GM10248 (cell line): ENCODE measurements around the gene HPSE.
"Not testable (repeated sequence)": the region's sequence is repeated elsewhere in the genome, so short reads cannot be mapped to it uniquely, and the experiment has no call there.

ENCODE experiments used
- CTCF ChIA-PET: fragments of 300-600 bp; sonication (Branson Sonifier 250); formaldehyde crosslinking; extraction: SDS; loops from one replicate; lab custom pipeline; 2021; ENCODE audit warnings: antibody characterized with exemption; lab: Yijun Ruan, JAX
- POLR2A ChIA-PET: fragments of 350-650 bp; sonication (Branson Sonifier 250); formaldehyde crosslinking; extraction: SDS; loops from one replicate; lab custom pipeline; 2020; ENCODE audit warnings: antibody characterized with exemption; lab: Yijun Ruan, JAX
- DNase-seq: peaks from one replicate; pipeline ENCODE4 v3.0.0; 2012; ENCODE audit errors: extremely low spot score
- CTCF ChIP-seq: IDR thresholded peaks from 2 replicates; pipeline ENCODE4 v1.5.1; 2012; ENCODE audit warnings: mild to moderate bottlenecking, low read depth; ENCODE audit errors: extremely low read depth, missing control alignments, control extremely low read depth

The HPSE gene

DNA sequence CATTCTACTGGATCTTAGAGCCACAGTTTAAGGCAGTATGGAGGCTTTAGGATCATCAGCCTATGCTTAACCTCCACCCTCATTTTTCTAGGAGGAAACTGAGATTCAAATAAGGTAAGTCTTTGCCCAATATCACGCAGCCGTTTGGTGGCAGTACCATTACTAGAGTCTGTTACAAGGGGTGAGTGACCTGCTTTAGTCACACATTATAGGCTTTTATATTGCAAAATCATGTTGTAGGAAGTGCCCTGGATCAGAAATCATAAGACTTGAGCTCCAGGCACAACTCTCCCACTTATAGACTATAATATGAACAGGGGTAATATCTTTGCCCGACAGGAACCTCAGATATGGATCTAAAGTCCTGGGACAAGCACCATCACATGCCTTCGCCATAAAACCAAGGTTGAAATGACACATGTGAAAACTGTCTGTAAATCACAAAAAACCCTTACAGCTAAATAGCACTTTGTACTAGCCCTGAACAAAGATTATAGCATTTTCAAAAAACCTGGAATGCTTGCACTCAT is 19.2 kb downstream of the HPSE start:
- CTCF ChIA-PET: no interaction called here

GRCh38 chr4:83308672-83309071 is 26.0 kb downstream of the HPSE start:
- CTCF ChIA-PET: interaction anchor here (1.2 kb wide), 1 partner anchor 25 kb away, joined by 3 read pairs; the partner anchor contains the start of gene COQ2
- POLR2A ChIA-PET: no interaction called here
- no peak for DNase-seq
- TF ChIP-seq CTCF: no peak

More for the DNA sequence above, 19.2 kb downstream of the HPSE start:
- TF ChIP-seq CTCF: no peak
- POLR2A ChIA-PET: no interaction called here
- no peak for DNase-seq

DNA sequence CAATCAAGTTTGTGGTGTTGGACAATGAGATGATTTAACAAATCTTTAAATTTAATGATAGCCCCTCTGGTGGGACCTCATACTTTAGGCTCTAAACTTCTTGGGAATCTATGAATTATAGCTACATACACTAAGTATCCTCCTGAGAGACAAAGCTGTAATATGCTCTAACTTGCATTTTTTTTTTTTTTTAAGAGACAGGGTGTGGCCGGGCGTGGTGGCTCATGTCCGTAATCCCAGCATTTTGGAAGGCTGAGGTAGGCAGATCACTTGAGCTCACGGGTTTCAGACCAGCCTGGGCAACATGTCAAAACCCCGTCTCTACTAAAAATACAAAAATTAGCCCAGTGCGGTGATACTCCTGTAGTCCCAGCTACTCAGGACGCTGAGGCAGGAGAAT is 26.7 kb downstream of the HPSE start:
- ChIA-PET CTCF (no interaction called here), POLR2A (no interaction called here)
- no peak for TF ChIP-seq CTCF
- DNase-seq: no peak

GRCh38 chr4:83305187-83305586 is 29.5 kb downstream of the HPSE start:
- ChIA-PET CTCF (no interaction called here), POLR2A (no interaction called here)
- DNase-seq: no peak
- TF ChIP-seq CTCF: no peak

- no peak for DNase-seq
- CTCF ChIA-PET: interaction anchor here (1.0 to 1.5 kb wide), 3 partner anchors 15 to 37 kb away, joined by 3 to 5 read pairs (median 3); no protein-coding TSS in a partner anchor
- POLR2A ChIA-PET: interaction anchor here (0.6 kb wide), 1 partner anchor 120 kb away, joined by 3 read pairs; no protein-coding TSS in a partner anchor
- TF ChIP-seq CTCF: no peak
Measured at GRCh38 chr4:83297548-83298260, 36.9 kb downstream of the HPSE start.

DNA sequence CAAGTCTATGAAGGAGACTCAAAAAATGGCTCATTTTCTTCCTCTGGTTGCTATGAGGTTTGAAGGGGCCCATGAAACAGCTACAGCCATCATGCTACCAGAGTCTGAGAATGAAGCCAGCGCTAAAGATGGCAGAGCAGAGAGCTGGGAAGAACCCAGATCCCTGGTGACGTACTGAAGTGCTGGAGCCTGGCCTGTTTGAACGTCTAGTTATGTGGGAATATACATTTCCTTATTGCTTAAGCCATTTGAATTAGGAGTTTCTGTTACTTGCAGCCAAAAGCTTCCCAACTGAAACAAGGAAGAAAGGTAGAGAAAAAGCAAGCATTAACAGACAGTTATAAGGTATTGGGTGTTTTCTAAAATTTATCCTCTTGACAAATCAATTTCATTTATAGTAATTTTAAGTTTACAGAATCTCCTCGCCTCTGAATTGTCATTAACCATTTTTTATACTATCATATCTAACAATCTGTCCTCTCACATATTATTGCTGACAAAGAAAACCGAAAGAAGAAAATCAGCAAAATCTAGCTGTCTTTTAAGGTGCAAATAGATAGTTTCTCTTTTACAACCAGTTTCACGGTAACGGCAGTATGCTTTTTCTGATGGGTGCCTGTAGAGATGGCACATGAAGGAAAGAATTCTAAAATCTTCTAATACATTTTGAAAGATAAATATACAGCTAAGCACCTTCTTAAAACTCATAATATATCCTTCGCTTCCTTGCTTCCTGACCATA is 41.2 kb downstream of the HPSE start:
- no peak for DNase-seq
- TF ChIP-seq CTCF: no peak
- POLR2A ChIA-PET: no interaction called here
- CTCF ChIA-PET: interaction anchor here (0.7 to 2.6 kb wide), 4 partner anchors 10 to 23 kb away, joined by 3 to 11 read pairs (median 4); partner anchors contain the start of gene COQ2

DNA sequence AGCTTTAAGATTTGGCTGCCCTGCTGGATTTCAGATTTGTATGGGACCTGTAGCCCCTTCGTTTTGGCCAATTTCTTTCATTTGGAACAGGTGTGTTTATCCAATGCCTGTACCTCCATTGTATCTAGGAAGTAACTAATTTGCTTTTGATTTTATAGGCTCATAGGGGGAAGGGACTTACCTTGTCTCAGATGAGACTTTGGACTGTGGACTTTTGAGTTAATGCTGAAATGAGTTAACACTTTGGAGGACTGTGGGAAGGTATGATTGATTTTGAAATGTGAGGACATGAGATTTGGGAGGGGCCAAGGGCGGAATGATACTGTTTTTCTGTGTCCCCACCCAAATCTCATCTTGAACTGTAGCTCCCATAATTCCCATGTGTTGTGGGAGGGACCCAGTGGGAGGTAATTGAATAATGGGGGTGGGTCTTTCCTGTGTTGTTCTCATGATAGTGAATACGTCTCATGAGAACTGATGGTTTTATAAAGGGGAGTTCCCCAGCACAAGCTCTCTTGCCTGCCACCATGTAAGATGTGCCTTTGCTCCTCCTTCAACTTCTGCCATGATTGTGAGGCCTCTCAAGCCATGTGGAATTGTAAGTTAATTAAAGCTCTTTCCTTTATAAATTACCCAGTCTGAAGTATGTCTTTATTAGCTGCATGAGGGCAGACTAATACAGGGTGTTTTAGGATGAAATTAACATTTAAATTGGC is 44.4 kb downstream of the HPSE start:
- DNase-seq, POLR2A ChIA-PET: not testable (repeated sequence)
- CTCF ChIA-PET: interaction anchor here (1.6 to 3.1 kb wide), 2 partner anchors 9 to 10 kb away, joined by 4 to 14 read pairs; no protein-coding TSS in a partner anchor

DNA sequence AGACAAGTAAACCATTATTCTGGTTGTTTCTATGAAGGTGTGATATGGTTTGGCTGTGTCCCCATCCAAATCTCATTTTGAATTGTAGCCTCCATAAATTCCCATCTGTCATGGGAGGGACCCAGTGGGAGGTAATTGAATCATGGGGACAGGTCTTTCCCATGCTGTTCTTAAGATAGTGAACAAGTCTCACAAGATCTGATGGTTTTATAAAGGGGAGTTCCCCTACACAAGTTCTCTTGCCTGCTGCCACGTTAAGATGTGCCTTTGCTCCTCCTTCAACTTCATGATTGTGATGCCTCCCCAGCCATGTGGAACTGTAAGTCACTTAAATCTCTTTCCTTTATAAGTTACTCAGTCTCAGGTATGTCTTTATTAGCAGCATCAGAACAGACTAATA is 46.3 kb downstream of the HPSE start:
- POLR2A ChIA-PET, CTCF ChIA-PET, DNase-seq: not testable (repeated sequence)
